Heart left ventricle (tissue), 13 donors: ENCODE data around the gene TET3.

ENCODE experiments used
- POLR2A ChIP-seq, 2 donors: fragments of 450-650 bp; IDR thresholded peaks; one replicate each; pipeline ENCODE4 v1.6.1; 2017; ENCODE audit warnings: antibody characterized with exemption in 2 of 2, mild to moderate bottlenecking in 2 of 2, moderate library complexity in 2 of 2
- TF ChIP-seq, protein P1 (sequence below), 12 donors: fragments of 200-600 bp; sonication (generic) in 4 of 12; IDR thresholded peaks; one replicate each; pipeline versions ENCODE4 v1.5.0 to v1.8.0; 2018 to 2022; ENCODE audit warnings: antibody characterized with exemption in 12 of 12, mild to moderate bottlenecking in 5 of 12
- donor health status: ischemic (EF 13 %, LVEDD 7.1; RV severe dilation, severe dysfunction).
- donor health status: DM: no; HTN: yes; CAD: no.
- donor health status: DM: no; HTN: no; CAD: no.
- donor health status: ischemic (EF 25% LVEDD 6.9; RV normal size, moderate dysfunction).
- donor health status: ischemic (EF 25% LVEDD 5.7; RV mildly dilated, moderate dysfunction).
- donor health status: ischemic (EF 35%, LVEDD 5.7; RV mildly dilated, moderate dysfunction).
- donor health status: nonischemic (EF 11% LVEDD 7.7; RV severe dilation, severe dysfunction).
- donor health status: DM: yes; HTN: yes; CAD: no.
- donor health status: PGD.
- donor health status: ischemic (EF 29% LVEDD 5.4; RV normal size, mild dysfunction).
- donor health status: nonischemic (EF 23%, LVEDD 6.1; RV moderate dilation, normal function).

DNA sequence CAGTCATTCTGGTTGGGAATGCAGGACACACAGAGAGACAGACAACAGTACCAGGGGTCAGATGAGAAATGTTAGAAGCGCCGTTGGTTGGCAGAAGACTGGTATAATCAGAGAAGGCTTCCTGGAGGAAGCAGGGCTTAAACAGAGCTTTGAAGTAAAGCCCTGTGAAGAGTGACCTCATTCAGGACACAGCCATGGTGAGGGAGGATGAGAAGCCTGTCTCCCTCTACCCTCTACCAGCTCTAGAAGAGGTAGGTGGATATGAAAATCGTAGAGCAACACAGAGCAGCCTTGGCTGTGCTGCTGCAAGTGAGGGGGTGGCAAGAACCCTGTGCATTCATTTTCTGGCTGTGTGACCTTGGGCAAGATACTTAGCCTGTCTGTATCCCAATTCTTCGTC lies 14.2 kb downstream of the TET3 start:
- TF ChIP-seq, protein P1, sequence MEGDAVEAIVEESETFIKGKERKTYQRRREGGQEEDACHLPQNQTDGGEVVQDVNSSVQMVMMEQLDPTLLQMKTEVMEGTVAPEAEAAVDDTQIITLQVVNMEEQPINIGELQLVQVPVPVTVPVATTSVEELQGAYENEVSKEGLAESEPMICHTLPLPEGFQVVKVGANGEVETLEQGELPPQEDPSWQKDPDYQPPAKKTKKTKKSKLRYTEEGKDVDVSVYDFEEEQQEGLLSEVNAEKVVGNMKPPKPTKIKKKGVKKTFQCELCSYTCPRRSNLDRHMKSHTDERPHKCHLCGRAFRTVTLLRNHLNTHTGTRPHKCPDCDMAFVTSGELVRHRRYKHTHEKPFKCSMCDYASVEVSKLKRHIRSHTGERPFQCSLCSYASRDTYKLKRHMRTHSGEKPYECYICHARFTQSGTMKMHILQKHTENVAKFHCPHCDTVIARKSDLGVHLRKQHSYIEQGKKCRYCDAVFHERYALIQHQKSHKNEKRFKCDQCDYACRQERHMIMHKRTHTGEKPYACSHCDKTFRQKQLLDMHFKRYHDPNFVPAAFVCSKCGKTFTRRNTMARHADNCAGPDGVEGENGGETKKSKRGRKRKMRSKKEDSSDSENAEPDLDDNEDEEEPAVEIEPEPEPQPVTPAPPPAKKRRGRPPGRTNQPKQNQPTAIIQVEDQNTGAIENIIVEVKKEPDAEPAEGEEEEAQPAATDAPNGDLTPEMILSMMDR (IDR thresholded peaks at IDR 0.05) = no peak
- TF ChIP-seq POLR2A (IDR thresholded peaks at IDR 0.05) = no peak
